GM18868 (cell line): Measurements from ENCODE around the gene AHSA1.

Experiments used
- ATAC-seq: cut with Tn5 transposase; IDR thresholded peaks from one replicate; pipeline ENCODE4 v1.9.1; 2021; ENCODE audit warnings: mild to moderate bottlenecking, moderate library complexity; ENCODE audit not compliant: unreplicated experiment

The AHSA1 gene

DNA sequence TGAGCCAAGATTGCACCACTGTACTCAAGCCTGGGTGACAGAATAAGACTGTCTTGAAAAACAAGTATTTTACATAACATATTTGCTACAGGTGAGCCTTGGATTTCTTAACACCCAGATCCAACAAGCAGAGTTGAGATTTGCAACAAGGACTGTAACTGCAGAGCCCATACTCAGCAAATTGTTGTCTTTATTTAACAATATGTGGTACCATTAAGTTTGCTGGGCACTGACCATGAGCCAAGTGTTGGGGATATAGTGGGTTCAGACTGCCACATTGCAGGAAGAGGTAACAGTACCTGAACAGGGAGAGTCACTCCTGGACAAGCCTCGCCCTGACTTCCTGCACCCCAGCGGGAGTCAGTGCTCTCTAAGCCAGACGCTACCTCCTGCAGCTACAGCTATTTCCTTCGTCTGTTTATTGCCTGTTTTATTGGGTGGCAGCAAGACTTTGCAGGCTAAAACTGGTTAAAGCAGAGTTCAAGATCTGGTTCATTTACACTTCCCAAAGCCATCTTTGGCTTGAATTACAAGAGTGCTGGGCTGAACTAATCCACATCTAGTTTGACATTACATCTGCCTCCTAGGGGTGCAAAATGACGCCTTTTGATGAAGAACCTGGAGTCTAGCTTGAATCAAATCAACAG is 12.5 kb downstream of the AHSA1 start:
- no peak for ATAC-seq

DNA sequence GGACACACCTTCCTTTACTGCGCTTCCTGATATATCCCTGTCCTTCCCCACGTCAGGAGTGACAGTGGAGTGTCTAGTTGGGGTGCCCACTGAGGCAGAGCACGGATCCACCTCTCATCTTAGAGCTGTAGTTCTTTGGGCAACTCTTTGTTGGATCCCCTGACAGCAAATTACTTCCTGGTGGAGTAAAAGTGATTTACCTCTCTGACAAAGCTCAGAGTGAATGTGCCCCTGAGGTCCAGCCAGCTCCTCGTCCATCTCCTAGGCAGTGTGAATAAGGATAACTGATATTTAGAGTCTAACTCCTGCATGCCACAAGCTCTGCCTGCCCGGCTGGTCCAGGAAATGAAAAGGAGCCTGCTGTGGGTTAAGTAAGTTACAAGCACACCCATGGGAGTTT is 16.0 kb downstream of the AHSA1 start:
- ATAC-seq: no peak

DNA sequence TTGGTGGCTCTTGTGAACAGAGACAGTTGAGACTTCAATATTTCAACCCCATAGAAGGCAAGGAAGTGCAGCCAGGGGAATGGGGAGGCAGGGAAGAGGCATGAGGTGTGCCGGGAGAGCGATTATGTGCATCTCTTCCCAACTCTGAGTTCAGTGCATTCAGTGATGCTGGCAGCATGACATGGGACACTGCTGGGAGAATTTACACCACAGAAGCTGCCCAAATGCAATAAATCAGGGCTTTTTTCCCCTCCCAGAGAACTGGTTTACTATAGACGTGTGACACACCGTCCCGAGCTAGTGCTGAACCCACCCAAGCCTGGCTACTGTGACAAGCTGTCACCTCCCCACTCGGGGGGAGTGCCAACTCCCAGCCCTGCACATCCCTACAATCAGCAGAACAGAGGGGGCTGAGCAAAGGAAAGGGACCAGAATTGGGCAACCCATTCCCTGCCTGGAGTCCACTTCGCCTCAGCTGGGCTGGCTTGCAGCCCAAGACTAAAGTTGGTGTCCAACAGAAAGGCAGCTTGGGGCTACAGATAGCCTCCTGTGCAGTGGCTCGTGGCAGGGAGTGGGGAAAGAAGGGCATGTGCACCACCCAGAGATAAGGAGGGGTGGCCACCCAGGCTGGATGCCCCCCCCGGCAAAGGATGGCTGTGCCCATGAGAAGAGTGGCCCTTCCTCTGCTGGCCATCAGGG is 16.7 kb downstream of the AHSA1 start:
- ATAC-seq: no peak

DNA sequence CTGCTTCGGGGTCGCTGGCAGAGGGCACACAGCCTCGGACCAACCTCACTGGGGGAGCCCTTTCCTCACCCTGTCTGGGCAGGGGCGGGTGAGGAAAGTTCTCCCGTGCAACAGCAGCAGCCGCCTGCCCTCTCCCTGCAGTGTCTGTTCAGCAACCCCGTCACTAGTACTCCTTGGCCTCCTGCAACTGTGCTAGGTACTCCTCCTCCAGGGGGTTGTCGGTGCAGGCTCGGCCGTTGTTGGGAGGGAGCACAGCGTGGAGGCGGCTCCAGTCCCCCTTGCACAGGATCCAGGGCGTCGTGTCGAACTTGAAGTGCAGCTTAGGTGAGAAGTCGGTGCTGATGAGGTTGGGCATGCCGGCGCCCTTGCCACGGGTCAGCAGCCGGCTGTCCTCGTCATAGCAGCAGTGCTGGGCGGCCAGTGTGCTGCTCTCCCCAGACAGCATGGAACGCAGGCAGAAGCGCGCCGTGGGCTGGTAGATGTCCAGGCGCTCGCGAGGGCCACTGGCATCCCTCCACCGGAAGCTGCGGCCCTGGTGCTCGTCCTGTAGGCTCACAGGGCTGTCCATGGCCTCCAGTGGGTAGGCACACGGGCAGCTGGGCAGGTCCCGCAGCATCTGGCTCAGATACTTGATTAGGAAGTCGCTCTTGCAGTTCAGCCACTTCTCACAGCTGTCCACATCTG is 17.7 kb downstream of the AHSA1 start:
- no peak for ATAC-seq

DNA sequence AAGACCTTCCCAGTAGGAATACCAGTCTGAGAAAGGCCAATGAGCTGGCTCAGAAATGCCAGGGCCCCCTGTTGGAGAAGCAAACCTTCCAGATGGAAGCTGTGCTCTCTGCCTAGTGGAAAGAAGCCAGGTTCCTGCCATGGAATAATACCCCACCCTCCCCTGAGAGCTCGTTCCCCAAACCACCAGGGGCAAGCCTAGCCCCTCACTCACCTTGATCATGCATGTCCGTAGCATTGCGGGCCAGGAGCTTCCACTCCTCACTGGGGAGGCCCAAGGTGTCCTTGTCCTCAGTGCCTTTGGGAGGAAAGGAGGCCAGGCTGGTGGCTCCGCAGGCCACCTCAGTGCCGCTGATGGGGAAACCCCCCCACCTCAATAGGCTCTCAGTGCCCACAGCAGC is 20.1 kb downstream of the AHSA1 start:
- no peak for ATAC-seq

DNA sequence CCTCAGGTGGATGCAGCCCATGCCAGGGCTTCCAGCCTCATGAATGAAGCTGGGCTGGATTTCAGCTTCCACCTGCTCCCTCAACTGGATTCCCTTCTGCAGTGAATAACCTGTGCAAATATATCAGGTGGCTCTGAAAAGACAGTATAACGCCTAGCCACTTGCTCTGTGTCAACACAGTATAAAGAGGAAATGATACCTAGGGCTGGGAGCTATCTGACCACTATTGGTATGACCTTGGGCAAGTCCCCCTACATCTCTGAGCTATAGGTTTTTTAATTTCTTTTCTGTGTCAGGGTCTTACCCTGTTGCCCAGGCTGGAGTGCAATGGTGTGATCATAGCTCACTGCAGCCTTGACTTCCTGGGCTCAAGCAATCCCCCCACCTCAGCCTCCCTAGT is 20.9 kb downstream of the AHSA1 start:
- peak; percentile 97 for ATAC-seq

DNA sequence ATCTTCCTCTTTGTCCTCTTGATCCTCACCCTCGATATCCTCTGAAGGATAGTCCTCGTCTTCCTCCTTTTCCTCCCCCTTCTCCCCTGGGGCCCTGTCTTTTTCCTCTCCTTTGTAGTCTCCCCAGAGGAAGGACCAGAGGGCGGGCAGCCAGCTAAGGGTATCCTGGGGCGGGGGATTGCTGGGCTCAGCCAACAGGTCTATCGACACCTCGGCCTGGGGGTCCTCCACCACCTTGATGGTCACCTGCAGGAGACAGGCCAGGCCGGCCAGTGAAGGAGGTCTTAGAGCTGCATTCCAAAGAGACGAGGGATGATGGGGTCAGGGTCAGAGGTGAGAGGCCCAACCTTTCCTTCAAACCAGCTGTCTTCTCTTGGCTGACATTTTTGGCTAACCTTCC is 24.5 kb downstream of the AHSA1 start:
- ATAC-seq: no peak

DNA sequence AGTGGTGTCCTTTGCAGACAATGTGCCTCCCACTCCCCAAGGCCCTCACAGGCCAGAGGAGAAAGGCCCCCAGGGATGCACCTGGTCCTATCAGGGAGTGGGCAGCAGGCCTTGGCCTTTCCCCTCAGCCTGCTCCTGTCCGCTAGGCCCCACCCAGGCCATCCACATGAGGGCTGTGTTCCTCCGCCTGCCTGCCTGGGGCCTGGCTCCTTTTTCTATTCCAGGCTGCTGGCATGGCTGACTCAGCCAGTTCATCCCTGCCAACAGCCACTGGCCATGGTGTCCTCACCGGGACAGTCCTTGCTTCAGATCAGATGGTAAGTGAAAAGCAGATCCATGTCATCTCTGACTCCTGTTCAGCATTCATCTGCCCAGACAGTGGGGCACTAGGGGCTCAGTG is 27.4 kb downstream of the AHSA1 start:
- ATAC-seq: no peak

DNA sequence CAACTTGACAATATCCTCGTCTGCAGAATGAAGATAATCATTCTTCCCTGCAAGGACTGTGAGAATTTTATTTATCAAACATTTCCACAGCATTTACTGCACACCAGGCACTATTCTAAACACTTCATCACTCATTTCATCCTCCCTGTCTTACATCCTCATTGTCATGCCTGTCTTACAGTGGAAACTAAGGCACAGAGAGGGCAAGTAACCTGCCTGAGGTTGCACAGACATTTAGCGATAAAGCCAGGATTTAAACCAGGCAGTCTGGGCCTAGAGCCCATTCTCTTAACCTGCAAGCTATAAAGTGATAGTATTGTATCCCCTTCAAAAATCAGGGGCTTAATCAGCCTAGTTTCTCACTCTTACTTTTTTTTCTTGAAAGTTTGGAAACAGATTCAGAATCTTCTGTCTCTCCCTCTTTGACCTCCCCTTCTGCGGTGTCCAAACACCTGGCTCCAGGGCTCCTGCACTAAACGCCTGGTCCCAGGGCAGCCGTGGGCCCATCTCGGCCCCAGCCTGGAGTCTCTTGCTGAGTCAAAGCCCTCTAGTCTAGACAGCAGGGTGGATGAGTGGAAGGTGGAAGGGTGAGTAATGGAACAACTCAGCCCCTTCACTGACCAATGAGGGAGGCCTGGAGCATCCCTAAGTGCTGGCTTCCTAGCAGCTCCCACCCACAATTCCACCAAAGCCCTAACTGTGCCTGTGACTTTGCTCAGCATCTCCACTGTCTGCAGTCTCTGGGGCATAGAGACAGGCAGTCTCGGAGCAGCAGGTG is 28.2 kb downstream of the AHSA1 start:
- no peak for ATAC-seq

DNA sequence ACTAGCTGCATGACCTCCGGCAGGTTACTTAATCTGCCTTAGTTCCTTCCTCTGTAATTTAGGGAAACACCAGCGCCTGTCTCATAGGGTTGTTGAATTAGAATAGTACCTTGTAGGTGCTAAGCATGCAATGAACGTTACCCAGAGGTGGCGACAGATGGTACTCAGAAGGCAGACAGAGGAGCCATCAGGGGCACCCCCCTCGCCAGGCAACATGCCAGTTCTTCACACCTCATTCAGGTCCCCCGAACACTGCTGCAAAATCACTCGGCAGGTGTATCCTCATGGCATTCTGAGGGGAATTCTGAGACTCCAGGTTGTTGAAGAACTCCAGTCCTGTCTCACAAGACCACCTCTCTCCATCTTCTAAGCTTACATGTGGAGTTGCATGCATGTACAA is 30.7 kb downstream of the AHSA1 start:
- ATAC-seq: no peak

DNA sequence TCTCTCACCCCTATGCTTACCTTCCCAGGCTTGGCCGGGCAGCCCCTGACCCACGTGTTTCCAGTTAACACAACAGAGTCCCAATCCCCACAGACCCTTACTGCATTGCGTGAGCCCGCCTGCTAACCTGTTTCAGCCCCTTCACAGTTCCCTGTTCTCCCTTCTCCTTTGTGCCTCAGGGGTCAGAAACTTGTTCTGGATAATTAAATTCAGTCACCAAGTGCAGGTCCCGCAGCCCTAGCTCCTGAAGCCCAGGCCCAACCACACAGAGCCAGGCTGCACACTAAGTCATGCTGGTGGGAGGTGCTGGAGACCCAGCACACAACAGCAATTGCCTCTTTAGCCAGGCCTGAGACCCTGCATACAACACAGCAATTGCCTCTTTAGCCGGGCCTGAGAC is 31.1 kb downstream of the AHSA1 start:
- no peak for ATAC-seq

DNA sequence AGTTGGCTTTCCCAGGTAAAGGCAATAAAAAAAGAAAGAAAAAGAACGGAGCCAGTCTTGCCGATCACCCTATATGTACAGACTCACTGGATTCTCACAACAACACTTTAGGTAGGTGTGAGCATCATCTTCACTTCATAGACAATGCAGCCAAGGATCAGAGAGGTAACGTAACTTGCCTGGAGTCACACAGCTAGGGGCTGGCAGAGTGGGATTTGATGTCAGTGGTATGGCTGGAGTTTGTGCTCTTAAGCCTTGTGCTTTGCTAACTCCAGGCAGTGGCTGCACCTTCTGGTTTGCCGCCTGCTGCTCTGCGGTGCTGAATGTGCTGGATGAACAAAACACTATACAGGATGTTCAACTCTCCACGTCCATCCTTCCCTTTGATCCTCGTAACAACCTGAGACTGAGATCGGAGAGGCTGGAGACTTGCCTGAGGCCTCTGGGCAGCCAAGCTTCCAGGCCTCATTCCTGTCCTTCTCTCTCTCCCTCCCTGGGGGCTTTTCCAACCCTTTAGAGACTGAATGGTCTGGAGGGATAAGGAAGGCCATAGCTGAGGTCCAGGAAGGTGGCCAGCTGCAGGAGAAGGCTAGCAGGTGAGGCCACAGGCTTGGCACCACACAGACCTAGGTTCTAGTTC is 32.6 kb downstream of the AHSA1 start:
- no peak for ATAC-seq

DNA sequence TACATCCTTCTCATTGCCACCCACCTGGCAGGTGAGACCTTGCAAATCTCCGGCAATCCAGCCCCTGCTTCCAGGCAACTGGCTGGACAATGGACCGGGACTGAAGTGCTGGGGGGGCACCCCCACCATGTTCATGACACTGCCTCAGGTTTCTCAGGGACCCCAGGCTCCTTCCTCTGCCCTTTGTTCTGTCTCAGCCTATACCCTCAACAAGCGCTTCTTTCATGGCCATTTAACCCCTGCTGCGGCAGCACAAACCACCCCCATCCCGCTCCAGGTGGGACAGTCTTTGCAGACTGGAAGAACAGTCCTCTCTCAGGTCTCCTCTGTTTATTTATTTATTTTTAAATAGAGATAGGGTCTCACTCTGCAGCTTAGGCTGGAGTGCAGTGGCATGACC is 33.2 kb downstream of the AHSA1 start:
- ATAC-seq: no peak

DNA sequence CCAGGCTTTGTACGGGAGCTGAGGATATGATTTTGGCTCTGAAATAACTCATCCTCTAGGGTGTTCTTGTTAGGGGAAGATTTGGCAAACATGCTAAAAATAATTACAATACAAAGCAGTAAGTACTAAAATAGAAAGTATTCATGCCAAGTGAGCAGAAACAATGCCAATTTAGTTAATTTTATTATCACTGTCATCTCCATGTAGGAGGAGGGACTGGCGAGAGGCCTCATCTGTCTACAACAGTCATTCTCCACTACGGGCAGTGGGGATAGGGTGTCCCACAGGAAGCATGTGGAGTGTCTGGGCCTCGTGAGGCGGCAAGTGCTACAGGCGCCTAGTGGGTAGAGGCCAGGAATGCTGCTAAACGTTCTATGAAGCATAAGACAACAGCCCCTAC is 37.4 kb downstream of the AHSA1 start:
- no peak for ATAC-seq

DNA sequence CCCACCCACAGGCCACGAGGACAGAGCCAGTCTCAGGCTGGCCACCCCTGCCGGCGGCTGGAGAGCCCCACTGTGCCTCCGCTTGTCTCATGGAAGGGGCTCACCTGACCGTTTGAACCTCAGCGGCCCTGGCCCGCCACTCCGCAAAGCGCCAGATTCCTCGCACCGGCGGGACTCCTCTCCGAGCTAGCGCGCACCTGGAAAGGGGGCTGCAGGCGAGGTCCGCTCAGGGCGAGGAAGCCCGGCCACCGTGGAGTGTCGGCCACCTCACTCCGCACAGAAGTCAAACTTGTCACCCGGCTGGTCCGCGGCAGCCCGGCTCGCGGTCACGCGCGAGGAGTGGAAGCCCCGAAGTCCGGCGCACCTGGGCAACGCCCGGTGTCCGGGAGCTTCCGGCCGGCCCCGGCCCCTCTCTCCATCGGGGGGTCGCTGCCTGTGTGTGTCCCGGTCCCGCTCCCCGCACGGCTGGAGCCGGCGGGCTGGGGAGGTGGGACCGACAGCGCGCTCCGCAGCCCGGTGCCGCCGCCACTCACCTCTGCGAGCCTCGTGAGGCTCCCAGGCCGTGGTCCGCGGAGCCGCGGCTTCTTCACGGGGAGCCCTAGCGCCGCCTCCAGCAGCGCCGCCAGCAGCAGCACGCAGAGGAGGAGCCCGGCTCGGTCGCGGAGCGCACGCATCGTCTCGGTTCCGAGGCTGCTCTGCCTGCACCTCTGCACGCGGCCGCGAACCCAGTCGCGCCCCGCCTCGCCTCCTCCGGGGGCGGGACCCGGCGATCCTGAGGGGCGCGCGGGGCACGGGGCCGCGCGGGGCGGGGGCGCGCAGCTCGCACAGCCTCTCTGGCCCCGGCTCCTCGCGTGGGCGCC is 40.5 kb downstream of the AHSA1 start, which contains the start of gene ISM2:
Gene ISM2, minus strand, starts transcription at position 697 of the 860 bp plus-strand sequence. Its CDS starts 23 bp downstream, at position 674.
- peak; percentile 71 for ATAC-seq

DNA sequence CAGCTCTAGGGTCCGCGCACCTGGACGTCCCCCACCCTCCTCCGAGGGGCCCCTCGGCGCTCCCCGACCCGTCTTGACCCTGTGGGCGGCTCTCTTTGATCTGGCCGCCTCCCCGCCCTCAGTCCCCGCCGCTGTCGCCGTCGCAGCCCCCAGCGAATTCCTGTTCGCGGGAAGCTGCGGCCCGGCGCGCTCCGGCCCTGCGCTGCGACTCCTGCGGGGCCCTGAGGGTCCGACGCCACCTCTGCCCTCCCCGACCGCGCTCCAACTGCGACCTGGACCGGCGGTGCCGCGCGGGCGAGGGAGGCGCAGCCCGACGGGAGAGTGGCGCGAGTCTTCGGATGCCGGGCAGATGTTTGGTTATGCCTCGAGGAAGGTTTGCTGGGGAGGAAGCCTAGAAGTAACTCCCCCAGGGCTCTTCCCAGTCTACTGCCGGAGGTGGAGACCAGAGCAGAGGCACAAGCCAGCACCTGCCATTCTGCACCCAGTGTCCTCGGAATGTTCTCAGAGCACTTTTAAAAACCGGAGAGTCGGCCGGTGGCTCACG is 41.2 kb downstream of the AHSA1 start:
- ATAC-seq: peak; percentile 30

DNA sequence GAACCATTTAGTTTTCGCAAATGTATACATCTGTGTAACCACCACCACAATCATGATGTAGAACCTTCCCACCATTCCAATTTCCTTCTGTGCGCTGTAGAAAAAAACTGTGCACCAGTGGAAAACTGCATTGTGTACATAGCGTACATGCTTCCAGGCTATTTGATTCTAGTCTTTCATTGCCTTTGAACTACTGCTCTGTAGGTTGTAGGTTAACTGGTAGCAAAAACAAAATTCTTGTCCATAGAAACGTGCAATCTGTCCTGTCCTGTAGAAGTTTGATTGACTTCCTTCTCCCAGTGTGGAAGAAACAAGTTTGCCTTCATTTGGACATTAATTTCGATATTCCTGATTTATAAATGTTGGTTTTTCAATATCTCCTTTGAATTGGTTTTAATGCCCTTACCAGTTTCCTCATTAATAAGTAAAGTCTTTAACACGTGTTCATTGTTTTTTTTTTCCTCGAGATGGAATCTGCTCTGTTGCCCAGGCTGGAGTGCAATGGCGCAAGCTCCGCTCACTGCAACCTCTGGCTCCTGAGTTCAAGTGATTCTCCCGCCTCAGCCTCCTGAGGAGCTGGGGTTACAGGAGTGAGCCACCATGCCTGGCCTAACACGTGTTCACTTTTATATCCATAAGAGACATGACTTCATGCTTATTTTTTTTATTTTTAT is 44.4 kb downstream of the AHSA1 start:
- no peak for ATAC-seq

DNA sequence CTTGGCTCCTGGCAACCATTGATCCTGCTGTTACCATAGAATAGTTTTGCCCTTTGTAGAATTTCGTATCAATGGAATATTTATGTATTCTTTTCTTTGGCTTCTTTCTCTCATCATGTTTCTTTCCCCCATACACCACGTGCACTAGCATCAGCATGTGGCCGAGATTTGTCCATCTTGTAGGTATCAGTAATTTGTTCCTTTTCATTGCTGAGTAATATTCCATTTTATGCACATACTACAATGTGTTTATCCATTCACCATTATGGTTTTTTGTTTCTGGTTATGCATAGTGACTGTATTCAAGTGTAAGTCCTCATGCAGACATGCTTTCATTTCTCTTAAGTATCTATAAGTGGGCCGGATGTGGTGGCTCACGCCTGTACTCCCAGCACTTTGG is 45.2 kb downstream of the AHSA1 start:
- ATAC-seq: no peak

DNA sequence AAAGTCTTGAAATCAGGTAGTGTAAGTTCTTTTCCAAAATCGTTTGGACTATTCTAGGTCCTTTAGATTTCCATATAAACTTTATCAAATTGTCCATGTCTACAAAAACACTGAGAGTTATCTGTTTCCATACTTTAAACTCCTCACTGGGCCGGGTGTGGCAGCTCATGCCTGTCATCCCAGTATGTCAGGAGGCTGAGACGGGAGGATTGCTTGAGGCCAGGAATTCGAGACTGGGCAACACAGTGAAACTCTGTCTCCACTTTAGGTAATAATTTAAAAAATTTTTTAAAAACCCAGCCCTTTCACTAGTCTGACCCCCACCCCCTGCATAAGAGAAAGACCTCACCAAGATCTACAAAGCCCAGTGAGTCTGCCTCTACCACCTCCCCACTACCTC is 47.1 kb downstream of the AHSA1 start:
- no peak for ATAC-seq
